Natural killer cell (primary cell): ENCODE measurements around the gene SLC22A12. TPM values are rescaled to one million over a fixed set of nuclear protein-coding genes. Genes with fewer than 3 reads are reported as not detected.

Experiments used
- ATAC-seq, 3 donors: fragments of 150-1000 bp in 2 of 3; fragments of 200-7000 bp in 1 of 3; cut with Tn5 transposase; 1 replicate in 1 of 3; 2 replicates in 2 of 3; pipeline ENCODE4 v1.10.0; 2021; ENCODE audit warnings: mild to moderate bottlenecking in 2 of 3, moderate library complexity in 2 of 3
- DNase-seq, 2 donors: peaks; one replicate each; pipeline versions ENCODE4 v3.0.0 to v3.0.0-alpha.2; 2013 to 2021; ENCODE audit warnings: mixed read lengths in 1 of 2
- H3K27ac ChIP-seq: one replicate; pipeline ENCODE4 v1.5.1; 2013; ENCODE audit warnings: mild to moderate bottlenecking, low read length
- H3K27me3 ChIP-seq: one replicate; pipeline ENCODE4 v1.6.1; 2013; ENCODE audit warnings: low read length; ENCODE audit not compliant: control insufficient read depth, insufficient read depth
- H3K36me3 ChIP-seq: one replicate; pipeline ENCODE4 v1.6.1; 2013; ENCODE audit warnings: low read length; ENCODE audit not compliant: control insufficient read depth, insufficient read depth
- H3K4me1 ChIP-seq: one replicate; pipeline ENCODE4 v1.6.1; 2013; ENCODE audit warnings: low read length; ENCODE audit not compliant: control insufficient read depth, insufficient read depth
- H3K4me3 ChIP-seq: one replicate; pipeline ENCODE4 v1.5.1; 2013; ENCODE audit warnings: low read length
- H3K9me3 ChIP-seq: one replicate; pipeline ENCODE4 v1.6.1; 2013; ENCODE audit warnings: low read length; ENCODE audit not compliant: control insufficient read depth, insufficient read depth
- H3K27ac Mint-ChIP-seq, 2 donors: one replicate each; pipeline ENCODE4 v1.8.0; 2022; ENCODE audit warnings: mild to moderate bottlenecking in 2 of 2, mixed read lengths in 2 of 2, moderate library complexity in 1 of 2
- H3K27me3 Mint-ChIP-seq, 2 donors: one replicate each; pipeline ENCODE4 v1.8.0; 2022; ENCODE audit warnings: low read depth in 2 of 2, mixed read lengths in 2 of 2
- H3K36me3 Mint-ChIP-seq: one replicate; pipeline ENCODE4 v1.8.0; 2022; ENCODE audit warnings: mixed read lengths
- H3K4me1 Mint-ChIP-seq, 2 donors: one replicate each; pipeline ENCODE4 v1.8.0; 2022; ENCODE audit warnings: mixed read lengths in 2 of 2
- H3K4me3 Mint-ChIP-seq: one replicate; pipeline ENCODE4 v1.8.0; 2022; ENCODE audit warnings: mild to moderate bottlenecking, moderate library complexity, mixed read lengths
- H3K9me3 Mint-ChIP-seq, 2 donors: one replicate each; pipeline ENCODE4 v1.8.0; 2022; ENCODE audit warnings: mixed read lengths in 2 of 2
- CTCF ChIP-seq: fragments of 200-600 bp; IDR thresholded peaks from one replicate; pipeline ENCODE4 v1.8.0; 2022; ENCODE audit warnings: antibody characterized with exemption
- WGBS: methylation state at CpG from one replicate; pipeline ENCODE4 v1.1.7; 2013; ENCODE audit warnings: missing lambda C conversion rate; ENCODE audit not compliant: insufficient coverage; 5-methylcytosine and 5-hydroxymethylcytosine counted together
- intact Hi-C: fragments of 100-400 bp; cut with micrococcal nuclease; formaldehyde crosslinking; loops from one replicate; pipeline ENCODE4 v1.14.2; 2022
- total RNA-seq, 4 donors: library from RNA; stranded (reverse); fragments of 120-200 nt in 1 of 4; gene quantifications; one replicate each; pipeline versions ENCODE4 v1.2.3 to v1.2.4, GENCODE V29; 2013 to 2022

Gene SLC22A12
- total RNA-seq, 3 donors from 2014 or later (not counting 1 experiment from before 2014, with no cell fraction given) = not detected

- Mint-ChIP-seq H3K4me3 (no peak overlapping the region), H3K27me3 (peaks cover 0 to 4% of the 10 kb centered on the region in 2 donors), H3K9me3 (no peaks in the 10 kb centered on the region), H3K4me1 (no peaks in the 10 kb centered on the region), H3K36me3 (no peaks in the 10 kb centered on the region), H3K27ac (no peak overlapping the region)
- Histone ChIP-seq H3K9me3 (no peaks in the 10 kb centered on the region), H3K36me3 (no peaks in the 10 kb centered on the region), H3K27ac (no peak overlapping the region), H3K4me3 (no peak overlapping the region), H3K27me3 (no peaks in the 10 kb centered on the region), H3K4me1 (no peaks in the 10 kb centered on the region)
- intact Hi-C loops = no loop called here
- no peak for DNase-seq
- no peak for ATAC-seq
- TF ChIP-seq CTCF = no peak
- 89% methylated on average over 12 of the region's 12 CpGs for WGBS
Measured at GRCh38 chr11:64598106-64598796, 7.2 kb downstream of the SLC22A12 start.

GRCh38 chr11:64598797-64599697 lies 8.0 kb downstream of the SLC22A12 start:
- no peak overlapping the region for H3K27ac Mint-ChIP-seq
- H3K9me3 Mint-ChIP-seq = no peaks in the 10 kb centered on the region

GRCh38 chr11:64599698-64600211 lies 8.7 kb downstream of the SLC22A12 start:
- intact Hi-C loops = no loop called here
- H3K27ac Mint-ChIP-seq = no peak overlapping the region
- no peak overlapping the region for H3K4me3 ChIP-seq
- no peaks in the 10 kb centered on the region for H3K9me3 ChIP-seq
- TF ChIP-seq CTCF = no peak
- H3K27me3 Mint-ChIP-seq = peaks cover 0 to 4% of the 10 kb centered on the region in 2 donors
- H3K9me3 Mint-ChIP-seq = no peaks in the 10 kb centered on the region
- no peak overlapping the region for H3K4me3 Mint-ChIP-seq
- ATAC-seq (no peak), DNase-seq (no peak)
- H3K27me3 ChIP-seq = no peaks in the 10 kb centered on the region
- no peaks in the 10 kb centered on the region for H3K36me3 ChIP-seq
- WGBS = 92% methylated on average over 17 of the region's 17 CpGs
- no peaks in the 10 kb centered on the region for H3K36me3 Mint-ChIP-seq
- no peak overlapping the region for H3K27ac ChIP-seq
- no peaks in the 10 kb centered on the region for H3K4me1 ChIP-seq
- no peaks in the 10 kb centered on the region for H3K4me1 Mint-ChIP-seq

More at GRCh38 chr11:64598797-64599697, 8.0 kb downstream of the SLC22A12 start:
- TF ChIP-seq CTCF = no peak
- Histone ChIP-seq H3K27ac (no peak overlapping the region), H3K9me3 (no peaks in the 10 kb centered on the region), H3K4me3 (no peak overlapping the region), H3K36me3 (no peaks in the 10 kb centered on the region), H3K27me3 (no peaks in the 10 kb centered on the region), H3K4me1 (no peaks in the 10 kb centered on the region)
- Mint-ChIP-seq H3K4me3 (no peak overlapping the region), H3K27me3 (peaks cover 0 to 4% of the 10 kb centered on the region in 2 donors), H3K4me1 (no peaks in the 10 kb centered on the region), H3K36me3 (no peaks in the 10 kb centered on the region)
- ATAC-seq (no peak), DNase-seq (no peak)
- intact Hi-C loops = no loop called here
- 93% methylated on average over 21 of the region's 23 CpGs for WGBS
